ENCODE results near the gene TGFBR3.

TGFBR3 gene

DNA sequence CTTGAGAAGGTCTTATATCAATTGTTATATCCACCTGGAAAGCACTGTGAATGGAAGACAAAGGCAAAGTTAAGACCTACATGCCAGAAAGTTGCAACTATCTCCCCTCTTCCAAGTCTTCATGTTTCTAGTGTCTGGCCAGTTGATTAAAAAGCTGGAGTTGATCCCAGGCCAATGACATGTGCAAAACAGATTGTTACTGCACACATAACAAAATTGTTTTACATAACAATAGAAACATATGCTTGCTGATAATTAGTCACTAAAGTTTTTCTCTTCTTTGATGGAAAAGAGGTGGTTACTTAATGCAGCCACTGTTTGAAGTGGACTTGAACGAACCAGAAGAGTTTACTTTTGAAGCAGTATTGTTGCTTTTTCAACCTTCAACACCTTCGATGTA, 158.2 kb downstream of the TGFBR3 start:
- no peak for DNase-seq

- no peak for DNase-seq
These were observed 159.8 kb downstream of the TGFBR3 start for GRCh38 chr1:91725989-91726721.

DNA sequence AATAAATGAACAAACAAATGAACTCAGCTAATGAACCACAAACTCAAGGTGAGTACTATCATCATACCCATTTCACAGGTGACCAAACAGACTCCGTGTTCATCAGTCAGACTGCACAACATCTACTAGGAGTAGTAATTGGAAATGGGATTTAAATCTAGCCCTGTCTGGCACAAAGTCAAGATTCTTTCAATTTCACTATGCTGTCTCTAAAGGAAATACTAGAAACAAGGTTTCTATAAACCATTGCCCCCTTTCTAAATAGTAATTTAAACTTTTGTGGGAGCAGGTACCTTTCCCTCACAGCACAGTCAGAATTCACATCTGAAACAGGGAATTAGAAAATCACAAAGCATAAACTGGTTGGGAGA, 160.3 kb downstream of the TGFBR3 start:
- DNase-seq = no peak

GRCh38 chr1:91724644-91725043, 161.3 kb downstream of the TGFBR3 start:
- DNase-seq = no peak

DNA sequence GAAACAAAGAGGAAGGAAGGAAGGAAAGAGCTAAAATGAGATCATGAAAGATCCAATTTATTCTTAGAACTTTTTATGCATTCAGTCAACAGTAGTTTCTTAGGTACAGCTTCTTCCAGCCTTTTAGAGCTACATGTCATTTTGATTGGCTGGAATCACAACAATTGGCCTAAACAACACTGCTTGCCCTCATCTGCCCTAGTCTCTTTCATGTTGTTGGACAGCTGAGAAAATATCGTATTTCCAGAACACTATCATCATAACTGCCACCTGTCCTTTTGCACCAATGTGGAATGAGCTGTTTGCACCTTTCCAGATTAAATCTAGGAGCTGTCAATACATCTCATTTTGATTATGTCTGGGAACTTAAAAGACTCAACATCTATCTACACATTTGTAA, 161.7 kb downstream of the TGFBR3 start:
- no peak for DNase-seq

- no peak for DNase-seq
These were observed 165.9 kb downstream of the TGFBR3 start for GRCh38 chr1:91720044-91720443.

- DNase-seq = no peak
These were observed 167.1 kb downstream of the TGFBR3 start for GRCh38 chr1:91718877-91719276.

GRCh38 chr1:91718368-91718767, 167.6 kb downstream of the TGFBR3 start:
- DNase-seq = no peak

- DNase-seq = no peak
These were observed 168.1 kb downstream of the TGFBR3 start for GRCh38 chr1:91717839-91718238.

- no peak for DNase-seq
These were observed 169.6 kb downstream of the TGFBR3 start for GRCh38 chr1:91716339-91716738.

- no peak for DNase-seq
These were observed 170.4 kb downstream of the TGFBR3 start for GRCh38 chr1:91715416-91716000.

DNA sequence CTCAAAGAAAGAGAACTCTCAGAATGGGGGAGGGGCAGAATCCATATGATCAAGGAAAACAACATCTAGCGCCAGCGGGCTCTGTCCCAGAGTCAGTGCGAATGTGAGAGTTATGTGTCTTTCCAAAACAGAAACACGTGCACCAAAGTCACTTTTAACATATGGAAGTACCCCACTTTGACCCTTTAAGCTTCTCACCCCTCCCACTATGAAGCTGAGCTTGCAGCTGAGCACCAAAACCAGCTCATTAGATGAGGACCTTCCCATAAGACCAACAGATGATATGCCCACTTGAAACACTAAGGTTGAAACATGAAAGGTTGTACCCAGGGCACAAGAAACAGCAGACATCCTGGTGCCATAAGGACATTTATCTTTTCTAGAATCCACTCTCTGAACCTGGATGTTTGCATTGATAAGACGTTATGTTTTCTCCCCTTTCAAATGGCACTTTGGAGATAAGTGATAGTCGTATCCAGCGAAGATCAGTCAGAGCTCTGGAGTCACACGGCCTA, 171.0 kb downstream of the TGFBR3 start:
- no peak for DNase-seq

- DNase-seq = peak; percentile 58
These were observed 172.7 kb downstream of the TGFBR3 start for GRCh38 chr1:91712981-91713841.

GRCh38 chr1:91712393-91712792, 173.6 kb downstream of the TGFBR3 start:
- DNase-seq = no peak

DNA sequence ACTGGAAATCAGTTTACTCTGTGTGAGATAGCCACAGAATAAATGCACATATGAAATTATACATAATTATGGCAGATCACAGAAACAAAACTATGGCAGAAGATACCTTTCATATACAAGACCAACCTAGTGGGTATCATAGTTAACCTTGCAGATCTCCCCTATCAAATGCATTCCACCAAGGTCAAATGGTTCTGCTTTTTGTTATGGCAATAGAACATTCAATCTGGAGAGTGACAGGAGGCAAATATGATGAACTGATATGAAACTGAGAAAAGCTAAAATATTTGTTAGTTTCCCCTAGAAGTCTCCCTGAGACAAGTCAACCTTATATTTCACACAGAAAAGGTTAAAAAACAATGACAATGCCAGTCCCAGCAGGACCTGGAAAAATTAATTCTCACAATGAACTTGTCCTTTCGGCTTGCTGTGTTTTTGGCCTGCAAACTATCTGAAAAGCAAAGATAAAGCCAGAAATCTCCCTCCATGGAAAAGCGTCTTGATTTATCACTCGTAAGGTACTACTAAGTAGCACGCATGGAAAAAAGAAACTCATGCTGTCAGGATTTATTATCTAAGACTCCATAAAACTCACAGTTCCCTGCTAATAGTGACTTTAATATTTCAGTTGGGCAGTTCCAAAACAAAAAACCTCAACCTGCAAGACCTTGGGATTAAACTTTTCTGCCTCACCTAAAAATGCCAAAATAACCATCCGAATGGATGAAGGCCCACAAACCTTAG, 174.3 kb downstream of the TGFBR3 start:
- no peak for DNase-seq

DNA sequence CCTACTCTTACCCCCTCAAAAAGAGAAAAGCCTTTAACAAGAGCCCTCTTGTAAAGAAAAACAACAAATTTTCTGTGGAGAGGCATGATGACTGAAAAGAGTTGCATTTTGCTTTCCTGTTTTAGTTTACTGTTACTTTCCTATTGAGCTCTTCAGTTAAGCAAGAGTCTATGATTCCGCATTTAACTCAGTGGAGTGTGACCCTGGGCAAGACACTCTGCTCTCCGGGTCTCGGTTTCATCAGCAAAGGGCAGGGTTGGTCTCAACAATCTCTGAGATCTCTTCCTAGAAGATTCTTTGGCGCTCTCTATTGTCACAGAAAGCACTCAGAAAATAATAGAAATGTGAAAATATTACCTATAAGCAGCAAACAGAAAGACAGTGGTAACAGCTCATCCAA, 175.7 kb downstream of the TGFBR3 start:
- no peak for DNase-seq

GRCh38 chr1:91708691-91709090, 177.3 kb downstream of the TGFBR3 start:
- no peak for DNase-seq

GRCh38 chr1:91707890-91708218, 178.1 kb downstream of the TGFBR3 start:
- no peak for DNase-seq

DNA sequence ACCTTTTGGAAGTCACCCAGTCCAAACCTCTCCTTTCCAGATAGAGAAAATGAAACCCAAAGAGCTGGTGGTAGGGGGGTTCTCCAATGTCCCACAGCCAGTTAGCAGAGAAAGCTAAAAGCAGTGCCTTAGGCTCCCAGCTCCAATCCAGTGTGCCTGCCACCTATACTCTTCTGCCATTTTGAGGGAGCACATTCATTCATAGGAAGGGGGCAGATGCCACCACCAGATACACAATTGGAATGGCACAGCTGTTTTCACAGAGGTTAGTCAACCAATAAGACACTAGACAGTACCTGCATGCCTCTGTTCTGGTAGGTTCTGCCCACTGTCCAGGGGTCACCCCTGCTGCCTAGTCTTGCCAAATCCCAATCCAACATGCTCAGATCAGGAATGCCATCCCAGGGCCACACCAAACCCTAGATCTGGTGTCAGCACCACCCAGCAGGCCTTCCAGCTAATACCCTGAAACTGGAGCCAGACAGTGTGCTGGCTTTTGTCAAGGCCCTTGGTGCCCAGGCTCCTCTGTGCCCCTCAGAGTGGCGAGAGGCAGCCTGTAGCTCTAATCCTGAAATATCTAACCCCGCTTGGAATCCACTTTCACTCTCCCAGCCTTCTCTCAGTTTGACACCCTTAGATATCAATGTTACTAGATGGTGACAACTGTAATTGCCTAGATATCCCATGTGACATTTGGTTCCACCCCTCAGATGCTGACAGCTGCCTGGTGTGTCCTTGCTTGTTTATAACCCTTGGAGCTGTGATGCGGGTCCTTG, 178.6 kb downstream of the TGFBR3 start:
- no peak for DNase-seq

- no peak for DNase-seq
These were observed 179.6 kb downstream of the TGFBR3 start for GRCh38 chr1:91706140-91706957.

- DNase-seq = no peak
These were observed 181.2 kb downstream of the TGFBR3 start for GRCh38 chr1:91704746-91705145.

Measured in GF-D8 (cell line).